Measurements from ENCODE around the gene KIF23. TPM values are rescaled to one million over a fixed set of nuclear protein-coding genes. Genes with fewer than 3 reads are reported as not detected.

The KIF23 gene
- total RNA-seq, 1 experiment from 2014 or later, result 87.8 TPM

DNA sequence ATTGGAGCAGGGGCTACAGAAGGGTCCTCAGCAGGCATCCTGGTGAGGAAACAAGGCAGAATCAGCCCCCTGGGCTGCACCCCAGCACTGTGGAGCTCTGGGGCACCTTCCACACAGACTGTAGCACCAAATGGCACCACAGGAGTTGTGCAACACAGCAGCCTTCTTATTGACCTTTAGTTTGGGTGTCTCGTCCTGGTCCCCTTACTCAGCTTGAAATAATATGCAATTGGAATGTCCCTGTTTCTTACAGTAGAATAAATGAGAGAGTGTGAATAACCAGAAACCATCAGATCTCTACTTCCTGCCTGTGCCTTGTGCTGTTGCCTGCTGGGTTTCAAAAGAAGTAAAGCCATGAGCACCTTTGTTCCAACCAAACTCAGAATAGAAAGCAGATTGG, 82.9 kb downstream of the KIF23 start (continued):
- TF ChIP-seq FOXP4 (CRISPR knock-in tag; IDR thresholded peaks at IDR 0.05), result no peak
- TF ChIP-seq, protein P1, sequence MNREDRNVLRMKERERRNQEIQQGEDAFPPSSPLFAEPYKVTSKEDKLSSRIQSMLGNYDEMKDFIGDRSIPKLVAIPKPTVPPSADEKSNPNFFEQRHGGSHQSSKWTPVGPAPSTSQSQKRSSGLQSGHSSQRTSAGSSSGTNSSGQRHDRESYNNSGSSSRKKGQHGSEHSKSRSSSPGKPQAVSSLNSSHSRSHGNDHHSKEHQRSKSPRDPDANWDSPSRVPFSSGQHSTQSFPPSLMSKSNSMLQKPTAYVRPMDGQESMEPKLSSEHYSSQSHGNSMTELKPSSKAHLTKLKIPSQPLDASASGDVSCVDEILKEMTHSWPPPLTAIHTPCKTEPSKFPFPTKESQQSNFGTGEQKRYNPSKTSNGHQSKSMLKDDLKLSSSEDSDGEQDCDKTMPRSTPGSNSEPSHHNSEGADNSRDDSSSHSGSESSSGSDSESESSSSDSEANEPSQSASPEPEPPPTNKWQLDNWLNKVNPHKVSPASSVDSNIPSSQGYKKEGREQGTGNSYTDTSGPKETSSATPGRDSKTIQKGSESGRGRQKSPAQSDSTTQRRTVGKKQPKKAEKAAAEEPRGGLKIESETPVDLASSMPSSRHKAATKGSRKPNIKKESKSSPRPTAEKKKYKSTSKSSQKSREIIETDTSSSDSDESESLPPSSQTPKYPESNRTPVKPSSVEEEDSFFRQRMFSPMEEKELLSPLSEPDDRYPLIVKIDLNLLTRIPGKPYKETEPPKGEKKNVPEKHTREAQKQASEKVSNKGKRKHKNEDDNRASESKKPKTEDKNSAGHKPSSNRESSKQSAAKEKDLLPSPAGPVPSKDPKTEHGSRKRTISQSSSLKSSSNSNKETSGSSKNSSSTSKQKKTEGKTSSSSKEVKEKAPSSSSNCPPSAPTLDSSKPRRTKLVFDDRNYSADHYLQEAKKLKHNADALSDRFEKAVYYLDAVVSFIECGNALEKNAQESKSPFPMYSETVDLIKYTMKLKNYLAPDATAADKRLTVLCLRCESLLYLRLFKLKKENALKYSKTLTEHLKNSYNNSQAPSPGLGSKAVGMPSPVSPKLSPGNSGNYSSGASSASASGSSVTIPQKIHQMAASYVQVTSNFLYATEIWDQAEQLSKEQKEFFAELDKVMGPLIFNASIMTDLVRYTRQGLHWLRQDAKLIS (CRISPR knock-in tag; IDR thresholded peaks at IDR 0.05; ENCODE audit: borderline replicate concordance), result no peak
- no peak for TF ChIP-seq ZNF232 (CRISPR knock-in tag; IDR thresholded peaks at IDR 0.05)
- TF ChIP-seq, protein P2, sequence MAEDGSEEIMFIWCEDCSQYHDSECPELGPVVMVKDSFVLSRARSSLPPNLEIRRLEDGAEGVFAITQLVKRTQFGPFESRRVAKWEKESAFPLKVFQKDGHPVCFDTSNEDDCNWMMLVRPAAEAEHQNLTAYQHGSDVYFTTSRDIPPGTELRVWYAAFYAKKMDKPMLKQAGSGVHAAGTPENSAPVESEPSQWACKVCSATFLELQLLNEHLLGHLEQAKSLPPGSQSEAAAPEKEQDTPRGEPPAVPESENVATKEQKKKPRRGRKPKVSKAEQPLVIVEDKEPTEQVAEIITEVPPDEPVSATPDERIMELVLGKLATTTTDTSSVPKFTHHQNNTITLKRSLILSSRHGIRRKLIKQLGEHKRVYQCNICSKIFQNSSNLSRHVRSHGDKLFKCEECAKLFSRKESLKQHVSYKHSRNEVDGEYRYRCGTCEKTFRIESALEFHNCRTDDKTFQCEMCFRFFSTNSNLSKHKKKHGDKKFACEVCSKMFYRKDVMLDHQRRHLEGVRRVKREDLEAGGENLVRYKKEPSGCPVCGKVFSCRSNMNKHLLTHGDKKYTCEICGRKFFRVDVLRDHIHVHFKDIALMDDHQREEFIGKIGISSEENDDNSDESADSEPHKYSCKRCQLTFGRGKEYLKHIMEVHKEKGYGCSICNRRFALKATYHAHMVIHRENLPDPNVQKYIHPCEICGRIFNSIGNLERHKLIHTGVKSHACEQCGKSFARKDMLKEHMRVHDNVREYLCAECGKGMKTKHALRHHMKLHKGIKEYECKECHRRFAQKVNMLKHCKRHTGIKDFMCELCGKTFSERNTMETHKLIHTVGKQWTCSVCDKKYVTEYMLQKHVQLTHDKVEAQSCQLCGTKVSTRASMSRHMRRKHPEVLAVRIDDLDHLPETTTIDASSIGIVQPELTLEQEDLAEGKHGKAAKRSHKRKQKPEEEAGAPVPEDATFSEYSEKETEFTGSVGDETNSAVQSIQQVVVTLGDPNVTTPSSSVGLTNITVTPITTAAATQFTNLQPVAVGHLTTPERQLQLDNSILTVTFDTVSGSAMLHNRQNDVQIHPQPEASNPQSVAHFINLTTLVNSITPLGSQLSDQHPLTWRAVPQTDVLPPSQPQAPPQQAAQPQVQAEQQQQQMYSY (CRISPR knock-in tag; IDR thresholded peaks at IDR 0.05), result no peak

DNA sequence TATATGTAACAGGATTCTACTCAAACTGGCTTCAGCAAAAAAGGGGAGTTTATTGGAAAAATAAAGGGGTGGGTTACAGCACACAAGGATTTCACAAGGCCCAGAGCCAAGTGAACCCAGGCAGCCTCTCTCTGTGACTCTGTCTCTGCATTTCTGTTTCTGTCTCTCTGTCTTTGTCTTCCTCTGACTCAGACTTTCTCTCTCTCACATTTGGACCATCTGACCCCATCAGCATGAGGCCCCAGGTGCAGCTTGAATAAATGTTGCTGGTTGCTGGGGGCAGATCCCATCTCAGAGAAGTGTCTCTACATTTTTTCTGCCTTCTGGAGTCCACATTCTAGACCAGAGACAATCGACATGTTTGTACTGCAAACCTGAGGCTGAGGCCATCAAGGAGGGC, 83.5 kb downstream of the KIF23 start:
- no peaks in the 10 kb centered on the region for H3K9me3 Mint-ChIP-seq
- no peak overlapping the region for H3K27ac Mint-ChIP-seq
- ChIA-PET POLR2A (no interaction called here), CTCF (no interaction called here)
- peaks cover 6% of the 10 kb centered on the region for H3K4me1 Mint-ChIP-seq
- ATAC-seq, result no peak
- no peak overlapping the region for H3K4me3 Mint-ChIP-seq
- H3K27me3 Mint-ChIP-seq (ENCODE audit: low read depth), result no peaks in the 10 kb centered on the region
- H3K36me3 Mint-ChIP-seq, result no peaks in the 10 kb centered on the region
- no peak for DNase-seq (ENCODE audit: low spot score)
- TF ChIP-seq ZNF219 (CRISPR knock-in tag; IDR thresholded peaks at IDR 0.05; ENCODE audit: borderline replicate concordance) (no peak), CREB1 (CRISPR knock-in tag; IDR thresholded peaks at IDR 0.05) (no peak), NFYB (CRISPR knock-in tag; conservative IDR thresholded peaks at IDR 0.05; ENCODE audit: low read depth) (no peak), CTCF (IDR thresholded peaks at IDR 0.05) (no peak)
- TF ChIP-seq, protein P3, sequence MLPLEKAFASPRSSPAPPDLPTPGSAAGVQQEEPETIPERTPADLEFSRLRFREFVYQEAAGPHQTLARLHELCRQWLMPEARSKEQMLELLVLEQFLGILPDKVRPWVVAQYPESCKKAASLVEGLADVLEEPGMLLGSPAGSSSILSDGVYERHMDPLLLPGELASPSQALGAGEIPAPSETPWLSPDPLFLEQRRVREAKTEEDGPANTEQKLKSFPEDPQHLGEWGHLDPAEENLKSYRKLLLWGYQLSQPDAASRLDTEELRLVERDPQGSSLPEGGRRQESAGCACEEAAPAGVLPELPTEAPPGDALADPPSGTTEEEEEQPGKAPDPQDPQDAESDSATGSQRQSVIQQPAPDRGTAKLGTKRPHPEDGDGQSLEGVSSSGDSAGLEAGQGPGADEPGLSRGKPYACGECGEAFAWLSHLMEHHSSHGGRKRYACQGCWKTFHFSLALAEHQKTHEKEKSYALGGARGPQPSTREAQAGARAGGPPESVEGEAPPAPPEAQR (CRISPR knock-in tag; IDR thresholded peaks at IDR 0.05), result no peak
- TF ChIP-seq, protein P4, sequence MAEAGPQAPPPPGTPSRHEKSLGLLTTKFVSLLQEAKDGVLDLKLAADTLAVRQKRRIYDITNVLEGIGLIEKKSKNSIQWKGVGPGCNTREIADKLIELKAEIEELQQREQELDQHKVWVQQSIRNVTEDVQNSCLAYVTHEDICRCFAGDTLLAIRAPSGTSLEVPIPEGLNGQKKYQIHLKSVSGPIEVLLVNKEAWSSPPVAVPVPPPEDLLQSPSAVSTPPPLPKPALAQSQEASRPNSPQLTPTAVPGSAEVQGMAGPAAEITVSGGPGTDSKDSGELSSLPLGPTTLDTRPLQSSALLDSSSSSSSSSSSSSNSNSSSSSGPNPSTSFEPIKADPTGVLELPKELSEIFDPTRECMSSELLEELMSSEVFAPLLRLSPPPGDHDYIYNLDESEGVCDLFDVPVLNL (CRISPR knock-in tag; IDR thresholded peaks at IDR 0.05; ENCODE audit: borderline replicate concordance, low read depth), result no peak
- TF ChIP-seq, protein P5, sequence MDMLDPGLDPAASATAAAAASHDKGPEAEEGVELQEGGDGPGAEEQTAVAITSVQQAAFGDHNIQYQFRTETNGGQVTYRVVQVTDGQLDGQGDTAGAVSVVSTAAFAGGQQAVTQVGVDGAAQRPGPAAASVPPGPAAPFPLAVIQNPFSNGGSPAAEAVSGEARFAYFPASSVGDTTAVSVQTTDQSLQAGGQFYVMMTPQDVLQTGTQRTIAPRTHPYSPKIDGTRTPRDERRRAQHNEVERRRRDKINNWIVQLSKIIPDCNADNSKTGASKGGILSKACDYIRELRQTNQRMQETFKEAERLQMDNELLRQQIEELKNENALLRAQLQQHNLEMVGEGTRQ (CRISPR knock-in tag; IDR thresholded peaks at IDR 0.05), result no peak
- TF ChIP-seq, protein P1 (CRISPR knock-in tag; IDR thresholded peaks at IDR 0.05; ENCODE audit: borderline replicate concordance), result no peak
- TF ChIP-seq, protein P6, sequence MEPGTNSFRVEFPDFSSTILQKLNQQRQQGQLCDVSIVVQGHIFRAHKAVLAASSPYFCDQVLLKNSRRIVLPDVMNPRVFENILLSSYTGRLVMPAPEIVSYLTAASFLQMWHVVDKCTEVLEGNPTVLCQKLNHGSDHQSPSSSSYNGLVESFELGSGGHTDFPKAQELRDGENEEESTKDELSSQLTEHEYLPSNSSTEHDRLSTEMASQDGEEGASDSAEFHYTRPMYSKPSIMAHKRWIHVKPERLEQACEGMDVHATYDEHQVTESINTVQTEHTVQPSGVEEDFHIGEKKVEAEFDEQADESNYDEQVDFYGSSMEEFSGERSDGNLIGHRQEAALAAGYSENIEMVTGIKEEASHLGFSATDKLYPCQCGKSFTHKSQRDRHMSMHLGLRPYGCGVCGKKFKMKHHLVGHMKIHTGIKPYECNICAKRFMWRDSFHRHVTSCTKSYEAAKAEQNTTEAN (CRISPR knock-in tag; IDR thresholded peaks at IDR 0.05), result no peak
- TF ChIP-seq, protein P7, sequence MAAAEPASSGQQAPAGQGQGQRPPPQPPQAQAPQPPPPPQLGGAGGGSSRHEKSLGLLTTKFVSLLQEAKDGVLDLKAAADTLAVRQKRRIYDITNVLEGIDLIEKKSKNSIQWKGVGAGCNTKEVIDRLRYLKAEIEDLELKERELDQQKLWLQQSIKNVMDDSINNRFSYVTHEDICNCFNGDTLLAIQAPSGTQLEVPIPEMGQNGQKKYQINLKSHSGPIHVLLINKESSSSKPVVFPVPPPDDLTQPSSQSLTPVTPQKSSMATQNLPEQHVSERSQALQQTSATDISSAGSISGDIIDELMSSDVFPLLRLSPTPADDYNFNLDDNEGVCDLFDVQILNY (CRISPR knock-in tag; IDR thresholded peaks at IDR 0.05), result no peak
